Fibroblast of lung (primary cell): ENCODE results near the gene LYL1.

Experiments used
- EZH2 ChIP-seq: IDR thresholded peaks from 2 replicates; pipeline ENCODE4 v1.5.1; 2012; ENCODE audit warnings: low read length, control low read depth, mild to moderate bottlenecking; ENCODE audit errors: missing control alignments
- TF ChIP-seq, protein P1 (sequence below), 2 donors: IDR thresholded peaks in 1 of 2; conservative IDR thresholded peaks in 1 of 2; 1 replicate in 1 of 2; 2 replicates in 1 of 2; pipeline ENCODE4 v1.5.1; 2011 to 2012; ENCODE audit warnings: low read length in 2 of 2, control low read depth in 1 of 2, inconsistent platforms in 1 of 2, low read depth in 1 of 2, mild to moderate bottlenecking in 1 of 2

GRCh38 chr19:13104848-13105711 is 2.4 kb upstream of the LYL1 start:
- TF ChIP-seq, protein P1, sequence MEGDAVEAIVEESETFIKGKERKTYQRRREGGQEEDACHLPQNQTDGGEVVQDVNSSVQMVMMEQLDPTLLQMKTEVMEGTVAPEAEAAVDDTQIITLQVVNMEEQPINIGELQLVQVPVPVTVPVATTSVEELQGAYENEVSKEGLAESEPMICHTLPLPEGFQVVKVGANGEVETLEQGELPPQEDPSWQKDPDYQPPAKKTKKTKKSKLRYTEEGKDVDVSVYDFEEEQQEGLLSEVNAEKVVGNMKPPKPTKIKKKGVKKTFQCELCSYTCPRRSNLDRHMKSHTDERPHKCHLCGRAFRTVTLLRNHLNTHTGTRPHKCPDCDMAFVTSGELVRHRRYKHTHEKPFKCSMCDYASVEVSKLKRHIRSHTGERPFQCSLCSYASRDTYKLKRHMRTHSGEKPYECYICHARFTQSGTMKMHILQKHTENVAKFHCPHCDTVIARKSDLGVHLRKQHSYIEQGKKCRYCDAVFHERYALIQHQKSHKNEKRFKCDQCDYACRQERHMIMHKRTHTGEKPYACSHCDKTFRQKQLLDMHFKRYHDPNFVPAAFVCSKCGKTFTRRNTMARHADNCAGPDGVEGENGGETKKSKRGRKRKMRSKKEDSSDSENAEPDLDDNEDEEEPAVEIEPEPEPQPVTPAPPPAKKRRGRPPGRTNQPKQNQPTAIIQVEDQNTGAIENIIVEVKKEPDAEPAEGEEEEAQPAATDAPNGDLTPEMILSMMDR (conservative IDR thresholded peaks at IDR 0.05 in 1 of 2, IDR thresholded peaks at IDR 0.05 in 1 of 2; ENCODE audit: low read depth in 1 of 2, low read length in 2 of 2) = no peak
- TF ChIP-seq EZH2 = no peak
